B cell (primary cell): ENCODE data around the gene PWWP3B. TPM values are rescaled to one million over a fixed set of nuclear protein-coding genes. Genes with fewer than 3 reads are reported as not detected.
A peak's percentile ranks its signal among the peaks of the same experiment; 100 is the strongest.

Source experiments
- ATAC-seq: fragments of 200-7000 bp; cut with Tn5 transposase; one replicate; pipeline ENCODE4 v1.10.0; 2021; ENCODE audit warnings: low read depth, mild to moderate bottlenecking, moderate number of reproducible peaks, moderate library complexity
- CTCF ChIA-PET: fragments of 350-600 bp; sonication (Branson Sonifier 250); formaldehyde crosslinking; loops from one replicate; lab custom pipeline; 2021; ENCODE audit warnings: antibody characterized with exemption, inconsistent platforms; lab: Charles Lee
- POLR2A ChIA-PET: fragments of 350-600 bp; sonication (Branson Sonifier 250); formaldehyde crosslinking; loops from one replicate; lab custom pipeline; 2021; ENCODE audit warnings: antibody characterized with exemption; lab: Charles Lee
- DNase-seq: peaks from one replicate; pipeline ENCODE4 v3.0.0; 2013
- H2AFZ ChIP-seq: 2 replicates; pipeline ENCODE4 v1.6.1; 2012; ENCODE audit warnings: mild to moderate bottlenecking, low read depth, low read length; ENCODE audit not compliant: insufficient read depth, poor library complexity, severe bottlenecking
- H3K27ac ChIP-seq, 2 donors: 1 replicate in 1 of 2; 2 replicates in 1 of 2; pipeline ENCODE4 v1.5.1; 2012 to 2013; ENCODE audit warnings: low read length in 2 of 2, mild to moderate bottlenecking in 2 of 2, moderate library complexity in 1 of 2
- H3K27me3 ChIP-seq, 4 experiments: fragments of 200-600 bp in 1 of 4; sonication (generic) in 1 of 4; replicated peaks in 1 of 4; 1 replicate in 2 of 4; 2 replicates in 2 of 4; pipeline versions ENCODE4 v1.6.1 to v1.7.0; 2013 to 2016; ENCODE audit warnings: low read length in 3 of 4, mild to moderate bottlenecking in 2 of 4, mixed read lengths in 1 of 4, moderate library complexity in 1 of 4; ENCODE audit not compliant: insufficient read depth in 4 of 4, control insufficient read depth in 3 of 4; ENCODE audit errors: control extremely low read depth in 1 of 4
- H3K36me3 ChIP-seq, 2 experiments: replicated peaks in 1 of 2; 1 replicate in 1 of 2; 2 replicates in 1 of 2; pipeline versions ENCODE4 v1.6.1 to v1.7.1; 2013; ENCODE audit warnings: low read length in 1 of 2; ENCODE audit not compliant: insufficient read depth in 2 of 2, control insufficient read depth in 1 of 2; ENCODE audit errors: control extremely low read depth in 1 of 2, extremely low read depth in 1 of 2
- H3K4me1 ChIP-seq, 2 donors: fragments of 200-600 bp in 1 of 2; sonication (generic) in 1 of 2; 1 replicate in 1 of 2; 2 replicates in 1 of 2; pipeline versions ENCODE4 v1.5.1 to v1.6.1; 2013 to 2017; ENCODE audit warnings: low read length in 2 of 2; ENCODE audit not compliant: control insufficient read depth in 2 of 2, insufficient read depth in 2 of 2
- H3K4me2 ChIP-seq: replicated peaks from 2 replicates; pipeline ENCODE3; 2012; ENCODE audit warnings: mild to moderate bottlenecking, low read depth, low read length; ENCODE audit not compliant: poor library complexity, severe bottlenecking
- H3K4me3 ChIP-seq, 5 experiments: fragments of 200-600 bp in 1 of 5; sonication (generic) in 1 of 5; 1 replicate in 3 of 5; 2 replicates in 2 of 5; pipeline versions ENCODE4 v1.5.1 to v1.7.0; 2011 to 2016; ENCODE audit warnings: low read length in 4 of 5, mild to moderate bottlenecking in 4 of 5, low read depth in 2 of 5, control low read depth in 1 of 5, moderate library complexity in 1 of 5; ENCODE audit not compliant: insufficient read depth in 1 of 5; ENCODE audit errors: control extremely low read depth in 1 of 5, extremely low read depth in 1 of 5
- H3K79me2 ChIP-seq: fragments of 200-600 bp; sonication (generic); one replicate; pipeline ENCODE4 v1.6.0; 2016; ENCODE audit warnings: low read length; ENCODE audit not compliant: control insufficient read depth, insufficient read depth
- H3K9ac ChIP-seq: fragments of 200-600 bp; sonication (generic); 2 replicates; pipeline ENCODE4 v1.6.1; 2017; ENCODE audit warnings: mild to moderate bottlenecking, low read length, moderate library complexity
- H3K9me3 ChIP-seq, 3 donors: one replicate each; pipeline versions ENCODE4 v1.6.1 to v1.7.1; 2013; ENCODE audit warnings: low read length in 2 of 3; ENCODE audit not compliant: control insufficient read depth in 2 of 3, insufficient read depth in 1 of 3; ENCODE audit errors: control extremely low read depth in 1 of 3
- H4K20me1 ChIP-seq: 2 replicates; pipeline ENCODE4 v1.6.0; 2012; ENCODE audit warnings: mild to moderate bottlenecking, low read length; ENCODE audit not compliant: insufficient read depth, control insufficient read depth, poor library complexity, severe bottlenecking
- H3K27ac Mint-ChIP-seq: one replicate; pipeline ENCODE4 v1.8.0; 2021; ENCODE audit warnings: mixed read lengths
- H3K27me3 Mint-ChIP-seq: one replicate; pipeline ENCODE4 v1.8.0; 2021; ENCODE audit warnings: mixed read lengths
- H3K4me1 Mint-ChIP-seq: one replicate; pipeline ENCODE4 v1.8.0; 2021; ENCODE audit warnings: mixed read lengths
- H3K4me3 Mint-ChIP-seq: one replicate; pipeline ENCODE4 v1.8.0; 2021; ENCODE audit warnings: mixed read lengths
- H3K9me3 Mint-ChIP-seq: one replicate; pipeline ENCODE4 v1.8.0; 2022; ENCODE audit warnings: mixed read lengths; ENCODE audit not compliant: insufficient read depth
- EZH2 ChIP-seq: IDR thresholded peaks from 2 replicates; pipeline ENCODE4 v1.6.1; 2012; ENCODE audit warnings: borderline replicate concordance, low read depth, mild to moderate bottlenecking, moderate library complexity, low read length; ENCODE audit not compliant: insufficient read depth, poor library complexity, severe bottlenecking
- WGBS: methylation state at CpG from one replicate; pipeline ENCODE4 v1.1.5; 2013; ENCODE audit warnings: missing lambda C conversion rate; ENCODE audit not compliant: insufficient coverage; 5-methylcytosine and 5-hydroxymethylcytosine counted together
- intact Hi-C: fragments of 100-400 bp; cut with micrococcal nuclease; formaldehyde crosslinking; loops from one replicate; pipeline ENCODE4 v1.10.0; 2022
- polyA minus RNA-seq: library from RNA; depleted of rRNA, polyadenylated mRNA; stranded (reverse); fragments of >200 nt; gene quantifications from 2 replicates; pipeline ENCODE4 v1.2.3, GENCODE V29; 2012
- polyA plus RNA-seq: library from polyadenylated mRNA; depleted of rRNA; stranded (reverse); fragments of >200 nt; gene quantifications from 2 replicates; pipeline ENCODE4 v1.2.3, GENCODE V29; 2012
- total RNA-seq, 2 donors: library from RNA; stranded (reverse); fragments of 120-200 nt in 1 of 2; gene quantifications; 1 replicate in 1 of 2; 2 replicates in 1 of 2; pipeline versions ENCODE4 v1.2.3 to v1.2.4, GENCODE V29; 2013 to 2022
- TF ChIP-seq, protein P1 (sequence below): fragments of 200-600 bp; IDR thresholded peaks from one replicate; pipeline ENCODE4 v1.8.0; 2022; ENCODE audit warnings: antibody characterized with exemption, mild to moderate bottlenecking

PWWP3B gene
- not detected in 2 replicates for total RNA-seq
- 0.65 TPM for total RNA-seq (2013)
- not detected in 2 replicates for polyA plus RNA-seq
- not detected in 2 replicates for polyA minus RNA-seq

DNA sequence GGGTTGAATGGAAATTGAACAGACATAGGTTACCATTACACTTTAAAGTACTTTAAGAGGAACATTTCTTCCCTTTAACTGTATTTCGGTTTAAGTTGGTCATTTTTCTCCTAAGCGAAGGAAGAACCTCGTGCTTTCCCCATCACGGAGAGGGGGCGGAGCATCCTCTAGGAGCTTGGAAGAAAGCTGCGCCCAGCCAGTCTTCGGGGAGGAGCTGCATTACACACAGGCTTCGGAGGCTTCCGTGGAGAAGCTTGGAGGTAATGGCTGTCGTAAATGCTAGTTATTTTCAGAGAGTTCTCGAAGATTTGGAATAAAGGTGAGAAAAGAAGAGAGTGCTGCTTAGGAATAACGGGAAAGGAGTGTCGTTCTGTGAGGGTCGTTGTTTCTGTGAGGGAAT is at the start of gene PWWP3B:
Gene PWWP3B (plus strand): TSS at position 199 of the 400 bp plus-strand sequence. CDS start 37,128 bp downstream, outside the sequence.
- H3K4me1 ChIP-seq: no peaks in the 10 kb centered on the region
- ChIA-PET POLR2A (no interaction called here), CTCF (no interaction called here)
- no peaks in the 10 kb centered on the region for H4K20me1 ChIP-seq
- H3K27ac ChIP-seq: no peak within 1 kb of the TSS
- TF ChIP-seq, protein P1, sequence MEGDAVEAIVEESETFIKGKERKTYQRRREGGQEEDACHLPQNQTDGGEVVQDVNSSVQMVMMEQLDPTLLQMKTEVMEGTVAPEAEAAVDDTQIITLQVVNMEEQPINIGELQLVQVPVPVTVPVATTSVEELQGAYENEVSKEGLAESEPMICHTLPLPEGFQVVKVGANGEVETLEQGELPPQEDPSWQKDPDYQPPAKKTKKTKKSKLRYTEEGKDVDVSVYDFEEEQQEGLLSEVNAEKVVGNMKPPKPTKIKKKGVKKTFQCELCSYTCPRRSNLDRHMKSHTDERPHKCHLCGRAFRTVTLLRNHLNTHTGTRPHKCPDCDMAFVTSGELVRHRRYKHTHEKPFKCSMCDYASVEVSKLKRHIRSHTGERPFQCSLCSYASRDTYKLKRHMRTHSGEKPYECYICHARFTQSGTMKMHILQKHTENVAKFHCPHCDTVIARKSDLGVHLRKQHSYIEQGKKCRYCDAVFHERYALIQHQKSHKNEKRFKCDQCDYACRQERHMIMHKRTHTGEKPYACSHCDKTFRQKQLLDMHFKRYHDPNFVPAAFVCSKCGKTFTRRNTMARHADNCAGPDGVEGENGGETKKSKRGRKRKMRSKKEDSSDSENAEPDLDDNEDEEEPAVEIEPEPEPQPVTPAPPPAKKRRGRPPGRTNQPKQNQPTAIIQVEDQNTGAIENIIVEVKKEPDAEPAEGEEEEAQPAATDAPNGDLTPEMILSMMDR: no peak
- TF ChIP-seq EZH2: no peak
- intact Hi-C loops: no loop called here
- WGBS: 30% methylated on average over 5 of the region's 14 CpGs
- no peaks in the 10 kb centered on the region for H3K27me3 ChIP-seq
- Mint-ChIP-seq H3K27ac (no peak within 1 kb of the TSS), H3K4me3 (no peak within 1 kb of the TSS), H3K27me3 (no peaks in the 10 kb centered on the region), H3K9me3 (no peaks in the 10 kb centered on the region), H3K4me1 (no peaks in the 10 kb centered on the region)
- H3K9me3 ChIP-seq: no peaks in the 10 kb centered on the region
- H3K36me3 ChIP-seq: no peaks in the 10 kb centered on the region
- DNase-seq (no peak), ATAC-seq (no peak)
- H3K4me2 ChIP-seq: no peak within 1 kb of the TSS
- peak within 1 kb of the TSS; percentile 2 for H2AFZ ChIP-seq
- H3K79me2 ChIP-seq: no peaks in the 10 kb centered on the region
- no peak within 1 kb of the TSS for H3K4me3 ChIP-seq
- no peak within 1 kb of the TSS for H3K9ac ChIP-seq

DNA sequence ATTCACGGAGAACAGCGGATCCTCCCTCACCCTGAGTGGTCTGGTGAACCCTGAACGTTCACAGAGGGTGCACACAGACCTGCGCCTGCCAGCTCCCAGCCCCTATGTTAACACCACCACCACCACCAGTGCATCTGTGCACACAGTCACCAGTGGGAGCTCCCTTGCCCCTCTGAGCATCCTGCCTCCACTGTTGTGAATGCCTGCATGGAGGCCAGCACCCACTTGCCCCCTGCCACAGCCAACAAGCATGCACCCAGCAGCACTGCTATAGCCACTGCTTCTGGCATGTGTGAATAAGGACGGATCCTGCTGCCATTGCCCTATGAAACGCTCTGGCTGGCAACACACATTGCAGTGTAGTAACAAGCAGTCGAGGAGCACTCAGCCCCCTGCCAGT is 29.1 kb upstream of the PWWP3B start:
- ChIA-PET CTCF (no interaction called here), POLR2A (no interaction called here)
- no peak overlapping the region for H3K9ac ChIP-seq
- no peak overlapping the region for H3K27ac ChIP-seq
- H3K4me1 ChIP-seq: no peaks in the 10 kb centered on the region
- no peak overlapping the region for H3K4me3 ChIP-seq
- Mint-ChIP-seq H3K27ac (no peak overlapping the region), H3K4me1 (no peaks in the 10 kb centered on the region), H3K9me3 (no peaks in the 10 kb centered on the region), H3K4me3 (no peak overlapping the region), H3K27me3 (no peaks in the 10 kb centered on the region)
- DNase-seq: no peak
- ATAC-seq: no peak
- intact Hi-C loops: no loop called here
- no peak overlapping the region for H2AFZ ChIP-seq
- no peaks in the 10 kb centered on the region for H3K27me3 ChIP-seq
- TF ChIP-seq, protein P1: no peak
- TF ChIP-seq EZH2: no peak
- H3K4me2 ChIP-seq: no peak overlapping the region
- H3K9me3 ChIP-seq: no peaks in the 10 kb centered on the region
- H3K79me2 ChIP-seq: no peaks in the 10 kb centered on the region
- H3K36me3 ChIP-seq: no peaks in the 10 kb centered on the region
- H4K20me1 ChIP-seq: no peaks in the 10 kb centered on the region
- WGBS: 92% methylated on average over 4 of the region's 7 CpGs
